Vagina (tissue), 2 donors: ENCODE results near the gene SLC6A7. TPM values are rescaled to one million over a fixed set of nuclear protein-coding genes. Genes with fewer than 3 reads are reported as not detected.

Experiments used
- DNase-seq, 2 donors: peaks; one replicate each; pipeline ENCODE4 v3.0.0-alpha.2; 2017; ENCODE audit errors: extremely low spot score in 2 of 2
- H3K27ac ChIP-seq: fragments of 200-600 bp; sonication (generic); one replicate; pipeline ENCODE4 v1.5.1; 2019
- H3K27me3 ChIP-seq: fragments of 200-600 bp; sonication (generic); one replicate; pipeline ENCODE4 v1.5.1; 2019
- H3K36me3 ChIP-seq, 2 donors: fragments of 200-600 bp; sonication (generic); one replicate each; pipeline ENCODE4 v1.5.1; 2017 to 2019
- H3K4me1 ChIP-seq: fragments of 200-600 bp; sonication (generic); one replicate; pipeline ENCODE4 v1.5.1; 2019
- H3K4me3 ChIP-seq, 2 donors: fragments of 200-600 bp; sonication (generic); 1 replicate in 1 of 2; 2 replicates in 1 of 2; pipeline ENCODE4 v1.5.1; 2016 to 2019
- H3K9me3 ChIP-seq: fragments of 200-600 bp; sonication (generic); one replicate; pipeline ENCODE4 v1.5.1; 2019
- POLR2A ChIP-seq, 2 donors: fragments of 450-650 bp; IDR thresholded peaks; one replicate each; pipeline ENCODE4 v1.6.1; 2017; ENCODE audit warnings: antibody characterized with exemption in 2 of 2, mild to moderate bottlenecking in 2 of 2, moderate library complexity in 2 of 2
- POLR2AphosphoS5 ChIP-seq, 2 donors: sonication (generic); formaldehyde crosslinking; IDR thresholded peaks; one replicate each; pipeline ENCODE4 v1.9.0; 2017; ENCODE audit warnings: antibody characterized with exemption in 2 of 2, mild to moderate bottlenecking in 2 of 2, low read depth in 1 of 2; ENCODE audit not compliant: insufficient read depth in 1 of 2
- intact Hi-C: fragments of 100-400 bp; cut with DNase I; formaldehyde crosslinking; loops from one replicate; pipeline ENCODE4 v1.15.1; 2023
- total RNA-seq: library from RNA; depleted of rRNA; stranded (reverse); fragments of >200 nt; gene quantifications from one replicate; pipeline ENCODE4 v1.2.3, GENCODE V29; 2016
- TF ChIP-seq, protein P1 (sequence below), 3 experiments: fragments of 450-650 bp in 2 of 3; fragments of 200-600 bp in 1 of 3; sonication (generic) in 1 of 3; IDR thresholded peaks; one replicate each; pipeline ENCODE4 v1.5.1; 2017 to 2019; ENCODE audit warnings: antibody characterized with exemption in 3 of 3, mild to moderate bottlenecking in 2 of 3, moderate library complexity in 2 of 3

SLC6A7 gene
- total RNA-seq, 1 donor from 2014 or later, result 0.25 TPM

DNA sequence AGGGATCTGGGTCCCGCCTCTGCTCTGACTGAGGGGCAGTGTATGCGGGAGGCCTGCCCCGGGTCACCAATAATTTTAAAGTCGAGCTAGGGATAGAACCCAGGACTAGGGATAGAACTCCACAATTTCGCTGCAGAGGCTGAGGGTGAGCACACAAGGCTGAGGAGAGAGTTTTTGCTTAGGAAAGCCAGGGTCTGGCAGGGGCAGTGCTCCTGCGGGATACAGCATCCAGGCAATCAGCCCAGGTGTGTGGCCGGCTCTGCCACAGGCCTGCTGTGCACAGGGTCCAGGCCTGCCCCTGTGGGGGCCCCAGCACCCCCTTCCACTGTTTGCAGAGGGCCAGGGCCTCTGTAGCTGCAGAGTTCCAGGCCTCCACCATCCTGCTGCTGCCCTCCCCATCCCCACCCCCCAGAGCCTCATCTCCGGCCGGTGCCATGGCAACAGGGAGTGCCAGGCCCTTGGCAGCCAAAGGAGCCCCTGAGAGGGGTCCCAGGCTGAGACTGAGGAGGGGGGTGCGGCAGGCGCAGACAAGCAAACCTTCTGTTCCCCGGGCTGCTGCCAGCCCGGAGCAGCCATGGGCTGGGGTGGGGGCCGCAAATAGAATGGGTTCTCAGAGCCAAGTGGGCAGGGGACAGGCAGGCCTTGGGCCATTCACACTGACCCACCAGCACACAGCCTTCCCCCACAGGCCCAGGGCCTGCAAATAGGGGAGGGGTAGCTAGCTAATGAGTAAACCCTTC lies 42.8 kb upstream of the SLC6A7 start:
- intact Hi-C loops, result no loop called here
- Histone ChIP-seq H3K4me3 (peak overlapping the region; percentile 23 to 32), H3K27me3 (no peaks in the 10 kb centered on the region), H3K36me3 (no peaks in the 10 kb centered on the region), H3K9me3 (no peaks in the 10 kb centered on the region), H3K4me1 (peaks cover 82% of the 10 kb centered on the region), H3K27ac (peak overlapping the region; percentile 83)
- no peak for DNase-seq
- peak in 1 of 2 donors; percentile 33 for TF ChIP-seq POLR2AphosphoS5 (IDR thresholded peaks at IDR 0.05; ENCODE audit: insufficient read depth in 1 of 2, low read depth in 1 of 2)
- TF ChIP-seq, protein P1, sequence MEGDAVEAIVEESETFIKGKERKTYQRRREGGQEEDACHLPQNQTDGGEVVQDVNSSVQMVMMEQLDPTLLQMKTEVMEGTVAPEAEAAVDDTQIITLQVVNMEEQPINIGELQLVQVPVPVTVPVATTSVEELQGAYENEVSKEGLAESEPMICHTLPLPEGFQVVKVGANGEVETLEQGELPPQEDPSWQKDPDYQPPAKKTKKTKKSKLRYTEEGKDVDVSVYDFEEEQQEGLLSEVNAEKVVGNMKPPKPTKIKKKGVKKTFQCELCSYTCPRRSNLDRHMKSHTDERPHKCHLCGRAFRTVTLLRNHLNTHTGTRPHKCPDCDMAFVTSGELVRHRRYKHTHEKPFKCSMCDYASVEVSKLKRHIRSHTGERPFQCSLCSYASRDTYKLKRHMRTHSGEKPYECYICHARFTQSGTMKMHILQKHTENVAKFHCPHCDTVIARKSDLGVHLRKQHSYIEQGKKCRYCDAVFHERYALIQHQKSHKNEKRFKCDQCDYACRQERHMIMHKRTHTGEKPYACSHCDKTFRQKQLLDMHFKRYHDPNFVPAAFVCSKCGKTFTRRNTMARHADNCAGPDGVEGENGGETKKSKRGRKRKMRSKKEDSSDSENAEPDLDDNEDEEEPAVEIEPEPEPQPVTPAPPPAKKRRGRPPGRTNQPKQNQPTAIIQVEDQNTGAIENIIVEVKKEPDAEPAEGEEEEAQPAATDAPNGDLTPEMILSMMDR (IDR thresholded peaks at IDR 0.05), result no peak

DNA sequence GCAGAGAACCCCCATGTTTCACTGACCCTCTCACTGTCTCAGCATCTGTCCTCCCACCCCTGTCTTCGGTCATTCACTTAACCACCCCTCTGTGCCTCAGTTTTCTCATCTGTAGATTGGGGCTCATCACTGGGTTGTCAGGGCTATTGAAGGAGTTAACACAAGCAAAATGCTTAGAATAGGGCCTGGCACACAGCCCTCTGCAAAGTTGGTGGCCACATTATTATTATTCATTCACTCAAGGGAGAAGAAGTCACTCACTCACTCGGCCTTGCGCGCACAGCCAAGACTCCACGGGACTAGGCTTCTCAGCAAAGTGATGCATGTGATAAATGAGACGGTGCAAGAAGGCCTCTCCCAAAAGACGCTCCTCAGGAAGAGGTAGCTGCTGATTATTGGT lies 42.2 kb upstream of the SLC6A7 start:
- intact Hi-C loops, result no loop called here
- H3K27me3 ChIP-seq, result no peaks in the 10 kb centered on the region
- no peaks in the 10 kb centered on the region for H3K36me3 ChIP-seq
- peak overlapping the region; percentile 23 to 32 for H3K4me3 ChIP-seq
- TF ChIP-seq, protein P1 (IDR thresholded peaks at IDR 0.05), result no peak
- TF ChIP-seq POLR2A (IDR thresholded peaks at IDR 0.05), result no peak
- no peak for TF ChIP-seq POLR2AphosphoS5 (IDR thresholded peaks at IDR 0.05; ENCODE audit: insufficient read depth in 1 of 2, low read depth in 1 of 2)
- no peaks in the 10 kb centered on the region for H3K9me3 ChIP-seq
- H3K27ac ChIP-seq, result peak overlapping the region; percentile 83
- H3K4me1 ChIP-seq, result peaks cover 76% of the 10 kb centered on the region
- DNase-seq, result no peak

DNA sequence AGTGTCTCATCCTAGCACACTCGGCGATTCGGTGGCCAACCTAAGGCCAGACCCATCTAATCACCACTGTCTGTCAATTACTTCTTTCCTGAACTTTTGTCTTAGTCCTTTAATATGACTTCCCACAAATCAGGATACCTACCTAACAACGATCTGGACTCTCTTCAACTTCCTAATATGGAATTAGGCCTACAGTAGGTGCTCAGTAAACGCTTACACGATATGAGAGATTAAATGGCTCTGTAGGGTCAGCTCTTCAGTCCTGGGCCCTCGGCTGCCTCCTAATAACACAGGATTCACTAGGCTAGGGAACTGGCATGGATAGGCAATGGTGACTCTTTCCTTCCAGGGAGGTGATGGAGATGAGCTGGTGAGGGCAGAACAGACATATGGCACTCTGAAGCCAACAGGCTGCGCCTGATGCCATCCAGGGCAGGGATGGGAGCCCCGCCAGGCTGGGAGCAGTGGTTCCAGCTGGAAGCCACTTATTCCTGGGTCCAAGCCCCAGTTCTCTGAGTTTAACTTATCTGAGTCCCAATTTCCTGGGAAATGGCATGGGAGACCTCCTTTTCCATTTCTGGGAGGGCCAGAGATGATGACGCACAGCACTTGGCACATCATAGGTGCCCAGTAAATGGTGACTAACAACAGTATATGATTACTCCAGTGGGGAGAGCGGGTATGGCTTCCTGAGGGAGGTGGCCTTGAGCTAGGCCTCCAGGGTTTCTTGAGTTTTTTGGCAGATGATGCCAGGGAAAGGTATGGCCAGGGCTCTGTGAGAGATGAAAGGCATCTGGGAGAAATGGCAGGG lies 41.5 kb upstream of the SLC6A7 start:
- intact Hi-C loops, result no loop called here
- Histone ChIP-seq H3K27me3 (no peaks in the 10 kb centered on the region), H3K27ac (peak overlapping the region; percentile 83), H3K9me3 (no peaks in the 10 kb centered on the region), H3K4me1 (peaks cover 69% of the 10 kb centered on the region), H3K36me3 (no peaks in the 10 kb centered on the region), H3K4me3 (peak overlapping the region; percentile 32 to 57)
- TF ChIP-seq POLR2A (IDR thresholded peaks at IDR 0.05) (no peak), POLR2AphosphoS5 (IDR thresholded peaks at IDR 0.05; ENCODE audit: insufficient read depth in 1 of 2, low read depth in 1 of 2) (peak in 1 of 2 donors; percentile 41)
- TF ChIP-seq, protein P1 (IDR thresholded peaks at IDR 0.05), result no peak
- DNase-seq, result no peak

DNA sequence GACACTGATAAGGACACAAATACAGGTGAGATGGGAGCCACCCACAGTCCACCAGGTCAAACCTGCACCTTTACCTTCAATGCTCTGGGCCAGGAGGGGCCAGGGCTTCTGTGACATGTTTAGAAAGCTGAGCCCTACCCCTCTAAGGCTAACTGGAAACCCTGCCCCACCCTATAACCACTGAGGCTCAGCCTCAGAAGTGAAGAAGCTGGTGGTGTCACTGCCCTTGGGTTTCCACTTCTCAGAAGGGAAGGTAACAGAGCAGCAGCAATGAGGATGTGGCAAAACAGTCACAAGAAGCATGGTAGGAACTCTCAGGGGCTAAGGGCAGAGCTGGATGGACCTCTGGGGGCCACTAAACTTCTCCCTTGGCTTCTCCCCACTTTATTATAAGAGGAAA lies 40.2 kb upstream of the SLC6A7 start:
- intact Hi-C loops, result no loop called here
- Histone ChIP-seq H3K4me1 (peaks cover 63% of the 10 kb centered on the region), H3K27me3 (no peaks in the 10 kb centered on the region), H3K4me3 (peak overlapping the region; percentile 29 to 57), H3K36me3 (no peaks in the 10 kb centered on the region), H3K9me3 (no peaks in the 10 kb centered on the region), H3K27ac (peak overlapping the region; percentile 83)
- no peak for TF ChIP-seq POLR2A (IDR thresholded peaks at IDR 0.05)
- no peak for DNase-seq

DNA sequence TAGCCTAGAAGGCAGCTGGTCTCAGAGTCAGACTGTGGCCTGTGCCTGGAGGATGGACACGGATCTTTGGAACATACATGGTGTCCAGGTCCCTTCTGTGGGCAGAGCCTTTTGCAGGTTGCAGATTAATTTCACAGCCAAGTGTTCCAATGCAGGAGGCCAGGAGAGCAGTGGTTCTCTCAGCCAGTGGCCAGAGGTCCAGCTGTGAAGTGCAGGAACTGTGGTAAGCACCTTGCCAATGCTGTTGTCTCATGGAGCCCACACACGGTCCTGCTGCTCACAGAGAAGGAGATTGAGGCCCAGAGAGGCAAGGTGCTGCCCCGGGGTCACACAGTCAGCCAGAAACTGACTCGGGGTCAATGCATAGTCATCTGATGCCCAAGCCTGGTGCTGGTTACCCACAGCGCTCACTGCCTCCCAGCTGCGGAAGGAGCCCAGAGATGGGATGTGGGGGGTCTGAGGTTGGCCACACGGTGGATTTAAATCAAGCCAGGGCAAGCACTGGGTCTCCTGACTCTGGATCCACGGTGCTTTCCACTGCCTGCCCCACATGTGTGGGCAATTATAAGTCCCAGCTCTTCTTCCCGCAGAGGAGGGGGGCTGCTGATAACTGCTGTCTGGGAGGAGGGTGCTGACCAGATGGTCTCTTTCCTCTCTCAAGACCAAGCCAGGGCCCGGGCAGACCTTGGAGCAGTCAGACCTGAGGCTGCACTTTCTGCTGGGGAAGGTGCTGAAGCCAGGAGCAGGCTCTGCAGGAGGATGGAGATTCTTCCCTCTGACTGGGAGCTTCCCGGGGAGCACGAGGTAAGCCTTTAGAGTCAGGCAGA lies 37.0 kb upstream of the SLC6A7 start:
- H3K36me3 ChIP-seq, result no peaks in the 10 kb centered on the region
- H3K27ac ChIP-seq, result peak overlapping the region; percentile 83
- H3K4me3 ChIP-seq, result peak overlapping the region; percentile 57 to 76
- no peak for DNase-seq
- H3K27me3 ChIP-seq, result no peaks in the 10 kb centered on the region
- no peak for TF ChIP-seq POLR2A (IDR thresholded peaks at IDR 0.05)
- TF ChIP-seq POLR2AphosphoS5 (IDR thresholded peaks at IDR 0.05; ENCODE audit: insufficient read depth in 1 of 2, low read depth in 1 of 2), result peak in 1 of 2 donors; percentile 59
- intact Hi-C loops, result no loop called here
- peaks cover 51% of the 10 kb centered on the region for H3K4me1 ChIP-seq
- no peaks in the 10 kb centered on the region for H3K9me3 ChIP-seq
